ENCODE results near the gene PTPN21. TPM values are rescaled to one million over a fixed set of nuclear protein-coding genes. Genes with fewer than 3 reads are reported as not detected.

PTPN21 gene
- polyA plus RNA-seq, 1 of the 3 experiments (the other 2 are of a cell fraction), result 5.6 TPM

DNA sequence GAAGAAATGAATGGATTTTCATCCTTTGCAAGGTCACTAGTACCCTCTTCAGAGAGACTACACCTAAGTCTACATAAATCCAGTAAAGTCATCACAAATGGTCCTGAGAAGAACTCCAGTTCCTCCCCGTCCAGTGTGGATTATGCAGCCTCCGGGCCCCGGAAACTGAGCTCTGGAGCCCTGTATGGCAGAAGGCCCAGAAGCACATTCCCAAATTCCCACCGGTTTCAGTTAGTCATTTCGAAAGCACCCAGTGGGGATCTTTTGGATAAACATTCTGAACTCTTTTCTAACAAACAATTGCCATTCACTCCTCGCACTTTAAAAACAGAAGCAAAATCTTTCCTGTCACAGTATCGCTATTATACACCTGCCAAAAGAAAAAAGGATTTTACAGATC is 128.5 kb downstream of the PTPN21 start:
- TF ChIP-seq, protein P1, sequence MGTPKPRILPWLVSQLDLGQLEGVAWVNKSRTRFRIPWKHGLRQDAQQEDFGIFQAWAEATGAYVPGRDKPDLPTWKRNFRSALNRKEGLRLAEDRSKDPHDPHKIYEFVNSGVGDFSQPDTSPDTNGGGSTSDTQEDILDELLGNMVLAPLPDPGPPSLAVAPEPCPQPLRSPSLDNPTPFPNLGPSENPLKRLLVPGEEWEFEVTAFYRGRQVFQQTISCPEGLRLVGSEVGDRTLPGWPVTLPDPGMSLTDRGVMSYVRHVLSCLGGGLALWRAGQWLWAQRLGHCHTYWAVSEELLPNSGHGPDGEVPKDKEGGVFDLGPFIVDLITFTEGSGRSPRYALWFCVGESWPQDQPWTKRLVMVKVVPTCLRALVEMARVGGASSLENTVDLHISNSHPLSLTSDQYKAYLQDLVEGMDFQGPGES (IDR thresholded peaks at IDR 0.05; ENCODE audit: low read depth, low read length), result no peak
- TF ChIP-seq, protein P2, sequence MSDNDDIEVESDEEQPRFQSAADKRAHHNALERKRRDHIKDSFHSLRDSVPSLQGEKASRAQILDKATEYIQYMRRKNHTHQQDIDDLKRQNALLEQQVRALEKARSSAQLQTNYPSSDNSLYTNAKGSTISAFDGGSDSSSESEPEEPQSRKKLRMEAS (IDR thresholded peaks at IDR 0.05; ENCODE audit: low read depth), result no peak
- no peak for TF ChIP-seq YY1 (IDR thresholded peaks at IDR 0.05; ENCODE audit: low read depth)
- no peak for TF ChIP-seq MEF2A (IDR thresholded peaks at IDR 0.05; ENCODE audit: borderline replicate concordance, low read depth)
- WGBS (ENCODE audit: low lambda C conversion rate), result 91% methylated on average over 5 of the region's 7 CpGs
- Histone ChIP-seq H3K27ac (ENCODE audit: low read depth in 2 of 2, low read length in 1 of 2) (no peak overlapping the region; a peak in 1 of 4 replicates), H3K79me2 (ENCODE audit: insufficient read depth) (no peaks in the 10 kb centered on the region), H3K4me2 (no peak overlapping the region), H3K9me3 (no peaks in the 10 kb centered on the region), H3K9me2 (no peaks in the 10 kb centered on the region), H4K20me1 (ENCODE audit: insufficient read depth) (no peaks in the 10 kb centered on the region), H3F3A (replicated peaks; ENCODE audit: insufficient read depth) (no peaks in the 10 kb centered on the region), H3K4me3 (ENCODE audit: low read depth in 2 of 2, low read length in 1 of 2) (no peak overlapping the region), H3K27me3 (ENCODE audit: insufficient read depth) (no peaks in the 10 kb centered on the region), H3K4me1 (ENCODE audit: control insufficient read depth in 1 of 2, insufficient read depth in 2 of 2, low read depth in 1 of 2, low read length in 1 of 2) (no peaks in the 10 kb centered on the region; a peak in 2 of 4 replicates), H3K9ac (no peak overlapping the region), H2AFZ (ENCODE audit: low read depth) (no peak overlapping the region), H3K36me3 (replicated peaks in 1 of 2; ENCODE audit: control insufficient read depth in 1 of 2, insufficient read depth in 2 of 2, low read length in 1 of 2) (peaks cover 16 to 18% of the 10 kb centered on the region in 2 experiments)
- CTCF ChIA-PET, result interaction anchor here (0.8 to 1.0 kb wide), 3 partner anchors 10 to 412 kb away, joined by 3 read pairs; no protein-coding TSS in a partner anchor
- DNase-seq, result no peak
- POLR2A ChIA-PET, result no interaction called here

DNA sequence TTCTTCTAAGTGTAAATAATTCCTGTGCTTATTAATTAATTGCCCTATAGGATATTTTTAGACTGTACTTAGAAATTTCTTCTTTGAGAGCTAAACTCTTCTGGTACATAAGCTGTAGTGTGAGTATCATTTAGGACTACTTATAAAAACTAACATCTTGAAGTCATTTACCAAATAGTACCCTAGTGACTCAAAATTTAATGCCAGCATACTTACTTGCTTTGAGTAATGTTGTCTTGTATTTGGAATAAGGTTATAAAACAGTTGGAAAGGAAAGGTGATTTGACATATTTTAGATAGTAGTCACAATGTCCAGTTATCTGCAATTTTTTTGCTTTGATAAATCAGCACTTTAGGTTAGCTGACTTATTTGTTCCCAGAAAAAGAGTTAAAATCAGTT is 130.2 kb downstream of the PTPN21 start:
- no peak for DNase-seq
- Histone ChIP-seq H3F3A (replicated peaks; ENCODE audit: insufficient read depth) (no peaks in the 10 kb centered on the region), H4K20me1 (ENCODE audit: insufficient read depth) (no peaks in the 10 kb centered on the region), H3K9me2 (no peaks in the 10 kb centered on the region), H3K9me3 (no peaks in the 10 kb centered on the region), H3K79me2 (ENCODE audit: insufficient read depth) (no peaks in the 10 kb centered on the region), H3K36me3 (replicated peaks in 1 of 2; ENCODE audit: control insufficient read depth in 1 of 2, insufficient read depth in 2 of 2, low read length in 1 of 2) (peaks cover 12 to 13% of the 10 kb centered on the region in 2 experiments), H2AFZ (ENCODE audit: low read depth) (no peak overlapping the region), H3K4me1 (ENCODE audit: control insufficient read depth in 1 of 2, insufficient read depth in 2 of 2, low read depth in 1 of 2, low read length in 1 of 2) (no peaks in the 10 kb centered on the region; a peak in 2 of 4 replicates), H3K4me3 (ENCODE audit: low read depth in 2 of 2, low read length in 1 of 2) (no peak overlapping the region), H3K9ac (no peak overlapping the region), H3K27ac (ENCODE audit: low read depth in 2 of 2, low read length in 1 of 2) (no peak overlapping the region), H3K27me3 (ENCODE audit: insufficient read depth) (no peaks in the 10 kb centered on the region), H3K4me2 (no peak overlapping the region)
- CTCF ChIA-PET, result no interaction called here
- POLR2A ChIA-PET, result no interaction called here
- TF ChIP-seq RFX5 (IDR thresholded peaks at IDR 0.05; ENCODE audit: low read length) (no peak), EZH2phosphoT487 (IDR thresholded peaks at IDR 0.05; ENCODE audit: borderline replicate concordance, low read depth) (no peak), FOSL2 (IDR thresholded peaks at IDR 0.05; ENCODE audit: borderline replicate concordance, low read depth) (0 out of 2 replicates have a peak, but pooled peaks have one; percentile 35), SMC3 (IDR thresholded peaks at IDR 0.05; ENCODE audit: low read depth, low read length) (no peak), YY1 (IDR thresholded peaks at IDR 0.05; ENCODE audit: low read depth) (no peak), JUND (IDR thresholded peaks at IDR 0.05) (no peak), TCF12 (IDR thresholded peaks at IDR 0.05) (peak; percentile 60), TAF1 (IDR thresholded peaks at IDR 0.05; ENCODE audit: borderline replicate concordance, low read depth, low read length) (no peak), NFIC (IDR thresholded peaks at IDR 0.05; ENCODE audit: borderline replicate concordance) (no peak), ELF1 (IDR thresholded peaks at IDR 0.05) (no peak)
- TF ChIP-seq, protein P3, sequence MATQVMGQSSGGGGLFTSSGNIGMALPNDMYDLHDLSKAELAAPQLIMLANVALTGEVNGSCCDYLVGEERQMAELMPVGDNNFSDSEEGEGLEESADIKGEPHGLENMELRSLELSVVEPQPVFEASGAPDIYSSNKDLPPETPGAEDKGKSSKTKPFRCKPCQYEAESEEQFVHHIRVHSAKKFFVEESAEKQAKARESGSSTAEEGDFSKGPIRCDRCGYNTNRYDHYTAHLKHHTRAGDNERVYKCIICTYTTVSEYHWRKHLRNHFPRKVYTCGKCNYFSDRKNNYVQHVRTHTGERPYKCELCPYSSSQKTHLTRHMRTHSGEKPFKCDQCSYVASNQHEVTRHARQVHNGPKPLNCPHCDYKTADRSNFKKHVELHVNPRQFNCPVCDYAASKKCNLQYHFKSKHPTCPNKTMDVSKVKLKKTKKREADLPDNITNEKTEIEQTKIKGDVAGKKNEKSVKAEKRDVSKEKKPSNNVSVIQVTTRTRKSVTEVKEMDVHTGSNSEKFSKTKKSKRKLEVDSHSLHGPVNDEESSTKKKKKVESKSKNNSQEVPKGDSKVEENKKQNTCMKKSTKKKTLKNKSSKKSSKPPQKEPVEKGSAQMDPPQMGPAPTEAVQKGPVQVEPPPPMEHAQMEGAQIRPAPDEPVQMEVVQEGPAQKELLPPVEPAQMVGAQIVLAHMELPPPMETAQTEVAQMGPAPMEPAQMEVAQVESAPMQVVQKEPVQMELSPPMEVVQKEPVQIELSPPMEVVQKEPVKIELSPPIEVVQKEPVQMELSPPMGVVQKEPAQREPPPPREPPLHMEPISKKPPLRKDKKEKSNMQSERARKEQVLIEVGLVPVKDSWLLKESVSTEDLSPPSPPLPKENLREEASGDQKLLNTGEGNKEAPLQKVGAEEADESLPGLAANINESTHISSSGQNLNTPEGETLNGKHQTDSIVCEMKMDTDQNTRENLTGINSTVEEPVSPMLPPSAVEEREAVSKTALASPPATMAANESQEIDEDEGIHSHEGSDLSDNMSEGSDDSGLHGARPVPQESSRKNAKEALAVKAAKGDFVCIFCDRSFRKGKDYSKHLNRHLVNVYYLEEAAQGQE (IDR thresholded peaks at IDR 0.05; ENCODE audit: low read depth, low read length), result no peak
- TF ChIP-seq, protein P4, sequence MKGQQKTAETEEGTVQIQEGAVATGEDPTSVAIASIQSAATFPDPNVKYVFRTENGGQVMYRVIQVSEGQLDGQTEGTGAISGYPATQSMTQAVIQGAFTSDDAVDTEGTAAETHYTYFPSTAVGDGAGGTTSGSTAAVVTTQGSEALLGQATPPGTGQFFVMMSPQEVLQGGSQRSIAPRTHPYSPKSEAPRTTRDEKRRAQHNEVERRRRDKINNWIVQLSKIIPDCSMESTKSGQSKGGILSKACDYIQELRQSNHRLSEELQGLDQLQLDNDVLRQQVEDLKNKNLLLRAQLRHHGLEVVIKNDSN (IDR thresholded peaks at IDR 0.05; ENCODE audit: borderline replicate concordance, low read depth), result no peak
- TF ChIP-seq, protein P5, sequence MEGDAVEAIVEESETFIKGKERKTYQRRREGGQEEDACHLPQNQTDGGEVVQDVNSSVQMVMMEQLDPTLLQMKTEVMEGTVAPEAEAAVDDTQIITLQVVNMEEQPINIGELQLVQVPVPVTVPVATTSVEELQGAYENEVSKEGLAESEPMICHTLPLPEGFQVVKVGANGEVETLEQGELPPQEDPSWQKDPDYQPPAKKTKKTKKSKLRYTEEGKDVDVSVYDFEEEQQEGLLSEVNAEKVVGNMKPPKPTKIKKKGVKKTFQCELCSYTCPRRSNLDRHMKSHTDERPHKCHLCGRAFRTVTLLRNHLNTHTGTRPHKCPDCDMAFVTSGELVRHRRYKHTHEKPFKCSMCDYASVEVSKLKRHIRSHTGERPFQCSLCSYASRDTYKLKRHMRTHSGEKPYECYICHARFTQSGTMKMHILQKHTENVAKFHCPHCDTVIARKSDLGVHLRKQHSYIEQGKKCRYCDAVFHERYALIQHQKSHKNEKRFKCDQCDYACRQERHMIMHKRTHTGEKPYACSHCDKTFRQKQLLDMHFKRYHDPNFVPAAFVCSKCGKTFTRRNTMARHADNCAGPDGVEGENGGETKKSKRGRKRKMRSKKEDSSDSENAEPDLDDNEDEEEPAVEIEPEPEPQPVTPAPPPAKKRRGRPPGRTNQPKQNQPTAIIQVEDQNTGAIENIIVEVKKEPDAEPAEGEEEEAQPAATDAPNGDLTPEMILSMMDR (IDR thresholded peaks at IDR 0.05), result no peak
- TF ChIP-seq, protein P1 (IDR thresholded peaks at IDR 0.05; ENCODE audit: low read depth, low read length), result no peak
- TF ChIP-seq, protein P6, sequence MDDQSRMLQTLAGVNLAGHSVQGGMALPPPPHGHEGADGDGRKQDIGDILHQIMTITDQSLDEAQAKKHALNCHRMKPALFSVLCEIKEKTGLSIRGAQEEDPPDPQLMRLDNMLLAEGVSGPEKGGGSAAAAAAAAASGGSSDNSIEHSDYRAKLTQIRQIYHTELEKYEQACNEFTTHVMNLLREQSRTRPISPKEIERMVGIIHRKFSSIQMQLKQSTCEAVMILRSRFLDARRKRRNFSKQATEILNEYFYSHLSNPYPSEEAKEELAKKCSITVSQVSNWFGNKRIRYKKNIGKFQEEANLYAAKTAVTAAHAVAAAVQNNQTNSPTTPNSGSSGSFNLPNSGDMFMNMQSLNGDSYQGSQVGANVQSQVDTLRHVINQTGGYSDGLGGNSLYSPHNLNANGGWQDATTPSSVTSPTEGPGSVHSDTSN (IDR thresholded peaks at IDR 0.05), result peak; percentile 22; the same call in 1 of the 2 replicates

Measured in SK-N-SH (cell line).